Liver (tissue), 9 donors: Measurements from ENCODE around the gene LRP11. TPM values are rescaled to one million over a fixed set of nuclear protein-coding genes. Genes with fewer than 3 reads are reported as not detected.
A peak's percentile ranks its signal among the peaks of the same experiment; 100 is the strongest.

ENCODE experiments used
- DNase-seq: peaks from one replicate; pipeline ENCODE4 v3.0.0-alpha.2; 2017; ENCODE audit warnings: low spot score
- H3K27ac ChIP-seq, 2 donors: one replicate each; pipeline ENCODE4 v1.7.0; 2013; ENCODE audit warnings: inconsistent platforms in 2 of 2, low read length in 2 of 2, control low read depth in 1 of 2, low read depth in 1 of 2, mild to moderate bottlenecking in 1 of 2
- H3K27me3 ChIP-seq, 4 donors: one replicate each; pipeline versions ENCODE4 v1.6.1 to v1.7.0; 2013; ENCODE audit warnings: low read length in 3 of 4, inconsistent platforms in 1 of 4, mild to moderate bottlenecking in 1 of 4, moderate library complexity in 1 of 4; ENCODE audit not compliant: control insufficient read depth in 4 of 4, insufficient read depth in 4 of 4
- H3K36me3 ChIP-seq, 4 donors: one replicate each; pipeline versions ENCODE4 v1.6.1 to v1.7.0; 2013; ENCODE audit warnings: low read length in 3 of 4, mild to moderate bottlenecking in 3 of 4, low read depth in 1 of 4, moderate library complexity in 1 of 4; ENCODE audit not compliant: control insufficient read depth in 4 of 4, insufficient read depth in 3 of 4
- H3K4me1 ChIP-seq, 4 donors: one replicate each; pipeline versions ENCODE4 v1.6.1 to v1.7.0; 2013; ENCODE audit warnings: low read length in 3 of 4, mild to moderate bottlenecking in 3 of 4, moderate library complexity in 1 of 4; ENCODE audit not compliant: control insufficient read depth in 4 of 4, insufficient read depth in 4 of 4
- H3K4me3 ChIP-seq, 3 donors: one replicate each; pipeline versions ENCODE4 v1.6.1 to v1.7.0; 2013; ENCODE audit warnings: low read length in 3 of 3, control low read depth in 1 of 3, low read depth in 1 of 3, mild to moderate bottlenecking in 1 of 3
- H3K9ac ChIP-seq, 2 donors: one replicate each; pipeline ENCODE4 v1.7.0; 2013; ENCODE audit warnings: low read length in 2 of 2, mild to moderate bottlenecking in 2 of 2, moderate library complexity in 2 of 2, control low read depth in 1 of 2, low read depth in 1 of 2
- H3K9me3 ChIP-seq, 4 donors: one replicate each; pipeline versions ENCODE4 v1.6.1 to v1.7.0; 2013; ENCODE audit warnings: low read length in 3 of 4; ENCODE audit not compliant: control insufficient read depth in 4 of 4
- ATF3 ChIP-seq: IDR thresholded peaks from 2 replicates; pipeline ENCODE4 v1.6.1; 2016; ENCODE audit warnings: antibody characterized with exemption
- EGR1 ChIP-seq, 2 donors: IDR thresholded peaks; 2 replicates each; pipeline ENCODE4 v1.6.1; 2016 to 2018; ENCODE audit warnings: antibody characterized with exemption in 2 of 2, low read depth in 2 of 2
- FOXA1 ChIP-seq: IDR thresholded peaks from 2 replicates; pipeline ENCODE4 v1.6.1; 2016; ENCODE audit warnings: antibody characterized with exemption
- FOXA2 ChIP-seq: IDR thresholded peaks from 2 replicates; pipeline ENCODE4 v1.6.1; 2016; ENCODE audit warnings: antibody characterized with exemption
- GABPA ChIP-seq, 2 donors: IDR thresholded peaks in 1 of 2; conservative IDR thresholded peaks in 1 of 2; 2 replicates each; pipeline ENCODE4 v1.6.1; 2016; ENCODE audit warnings: antibody characterized with exemption in 2 of 2, mild to moderate bottlenecking in 1 of 2, moderate library complexity in 1 of 2
- HNF4A ChIP-seq, 2 donors: conservative IDR thresholded peaks; 2 replicates each; pipeline ENCODE4 v1.6.1; 2016; ENCODE audit warnings: antibody characterized with exemption in 2 of 2, mild to moderate bottlenecking in 2 of 2
- HNF4G ChIP-seq: IDR thresholded peaks from 2 replicates; pipeline ENCODE4 v1.6.1; 2016; ENCODE audit warnings: antibody characterized with exemption
- JUND ChIP-seq, 2 donors: IDR thresholded peaks; 2 replicates each; pipeline ENCODE4 v1.6.1; 2016; ENCODE audit warnings: antibody characterized with exemption in 2 of 2
- NR2F2 ChIP-seq: IDR thresholded peaks from 2 replicates; pipeline ENCODE4 v1.6.1; 2016; ENCODE audit warnings: antibody characterized with exemption
- RAD21 ChIP-seq, 2 donors: IDR thresholded peaks; 2 replicates each; pipeline ENCODE4 v1.6.1; 2016; ENCODE audit warnings: antibody characterized with exemption in 2 of 2, mild to moderate bottlenecking in 2 of 2
- RXRA ChIP-seq, 2 donors: IDR thresholded peaks; 2 replicates each; pipeline ENCODE4 v1.6.1; 2017 to 2018; ENCODE audit warnings: antibody characterized with exemption in 2 of 2, mild to moderate bottlenecking in 1 of 2
- SP1 ChIP-seq: IDR thresholded peaks from 2 replicates; pipeline ENCODE4 v1.6.1; 2018; ENCODE audit warnings: antibody characterized with exemption, mild to moderate bottlenecking
- TAF1 ChIP-seq: conservative IDR thresholded peaks from 2 replicates; pipeline ENCODE4 v1.6.1; 2016; ENCODE audit warnings: antibody characterized with exemption, mild to moderate bottlenecking
- YY1 ChIP-seq: IDR thresholded peaks from 2 replicates; pipeline ENCODE4 v1.6.1; 2016; ENCODE audit warnings: antibody characterized with exemption, mild to moderate bottlenecking
- ZBTB33 ChIP-seq: IDR thresholded peaks from 2 replicates; pipeline ENCODE4 v1.6.1; 2016; ENCODE audit warnings: antibody characterized with exemption
- WGBS: extraction: QIAGEN DNeasy Blood & Tissue Kit; methylation state at CpG from one replicate; pipeline ENCODE4 v1.1.7; 2013; 5-methylcytosine and 5-hydroxymethylcytosine counted together
- polyA plus RNA-seq, 2 donors: library from polyadenylated mRNA; stranded (reverse) in 1 of 2; unstranded in 1 of 2; fragments of 200-250 nt in 1 of 2; fragments of >200 nt in 1 of 2; fragmentation: Nextera tagmentation in 1 of 2; extraction: Ambion mirVana in 1 of 2; gene quantifications; one replicate each; pipeline versions ENCODE4 v1.2.1 to v1.2.3, GENCODE V29; 2013 to 2015
- total RNA-seq, 2 donors: library from RNA; depleted of rRNA; stranded (reverse); fragments of >200 nt; gene quantifications; one replicate each; pipeline ENCODE4 v1.2.3, GENCODE V29; 2014
- TF ChIP-seq, protein P1 (sequence below): fragments of 150-350 bp; IDR thresholded peaks from 2 replicates; pipeline ENCODE4 v1.5.1; 2017; ENCODE audit warnings: improper control_type of control experiment, low read depth, low read length; ENCODE audit not compliant: missing input control
- TF ChIP-seq, protein P2 (sequence below): IDR thresholded peaks from 2 replicates; pipeline ENCODE4 v1.6.1; 2016; ENCODE audit warnings: antibody characterized with exemption, mild to moderate bottlenecking
- TF ChIP-seq, protein P3 (sequence below): IDR thresholded peaks from 2 replicates; pipeline ENCODE4 v1.6.1; 2016; ENCODE audit warnings: antibody characterized with exemption
- donor health status: healthy.
- donor health status: healthy.
- donor health status: healthy.
- donor health status: healthy.
- donor health status: healthy.

The LRP11 gene
- total and polyA plus RNA-seq, 4 donors, result 3.4 to 13.3 (median 6.0) TPM

GRCh38 chr6:149897855-149898744 is 33.9 kb upstream of the LRP11 start, which contains the start of gene RAET1E:
Gene RAET1E, minus strand, starts transcription at chr6:149898113. Its CDS starts 7,212 bp downstream, at chr6:149890901.
- Histone ChIP-seq H3K9me3 (no peaks in the 10 kb centered on the region), H3K27me3 (no peaks in the 10 kb centered on the region), H3K4me3 (peak within 1 kb of the TSS in 2 of 3 donors; percentile 32 to 55), H3K9ac (peak within 1 kb of the TSS in 1 of 2 donors; percentile 5), H3K27ac (peak within 1 kb of the TSS; percentile 46 to 83), H3K36me3 (no peaks in the 10 kb centered on the region), H3K4me1 (peaks cover 3 to 11% (median 7%) of the 10 kb centered on the region in 4 donors)
- WGBS, result 78% methylated on average over 17 of the region's 17 CpGs
- TF ChIP-seq, protein P1, sequence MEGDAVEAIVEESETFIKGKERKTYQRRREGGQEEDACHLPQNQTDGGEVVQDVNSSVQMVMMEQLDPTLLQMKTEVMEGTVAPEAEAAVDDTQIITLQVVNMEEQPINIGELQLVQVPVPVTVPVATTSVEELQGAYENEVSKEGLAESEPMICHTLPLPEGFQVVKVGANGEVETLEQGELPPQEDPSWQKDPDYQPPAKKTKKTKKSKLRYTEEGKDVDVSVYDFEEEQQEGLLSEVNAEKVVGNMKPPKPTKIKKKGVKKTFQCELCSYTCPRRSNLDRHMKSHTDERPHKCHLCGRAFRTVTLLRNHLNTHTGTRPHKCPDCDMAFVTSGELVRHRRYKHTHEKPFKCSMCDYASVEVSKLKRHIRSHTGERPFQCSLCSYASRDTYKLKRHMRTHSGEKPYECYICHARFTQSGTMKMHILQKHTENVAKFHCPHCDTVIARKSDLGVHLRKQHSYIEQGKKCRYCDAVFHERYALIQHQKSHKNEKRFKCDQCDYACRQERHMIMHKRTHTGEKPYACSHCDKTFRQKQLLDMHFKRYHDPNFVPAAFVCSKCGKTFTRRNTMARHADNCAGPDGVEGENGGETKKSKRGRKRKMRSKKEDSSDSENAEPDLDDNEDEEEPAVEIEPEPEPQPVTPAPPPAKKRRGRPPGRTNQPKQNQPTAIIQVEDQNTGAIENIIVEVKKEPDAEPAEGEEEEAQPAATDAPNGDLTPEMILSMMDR, result no peak
- TF ChIP-seq RAD21 (IDR thresholded peaks at IDR 0.05) (no peak), GABPA (IDR thresholded peaks at IDR 0.05 in 1 of 2, conservative IDR thresholded peaks at IDR 0.05 in 1 of 2) (no peak), RXRA (IDR thresholded peaks at IDR 0.05) (no peak), HNF4G (no peak), ATF3 (no peak)
- no peak for DNase-seq

DNA sequence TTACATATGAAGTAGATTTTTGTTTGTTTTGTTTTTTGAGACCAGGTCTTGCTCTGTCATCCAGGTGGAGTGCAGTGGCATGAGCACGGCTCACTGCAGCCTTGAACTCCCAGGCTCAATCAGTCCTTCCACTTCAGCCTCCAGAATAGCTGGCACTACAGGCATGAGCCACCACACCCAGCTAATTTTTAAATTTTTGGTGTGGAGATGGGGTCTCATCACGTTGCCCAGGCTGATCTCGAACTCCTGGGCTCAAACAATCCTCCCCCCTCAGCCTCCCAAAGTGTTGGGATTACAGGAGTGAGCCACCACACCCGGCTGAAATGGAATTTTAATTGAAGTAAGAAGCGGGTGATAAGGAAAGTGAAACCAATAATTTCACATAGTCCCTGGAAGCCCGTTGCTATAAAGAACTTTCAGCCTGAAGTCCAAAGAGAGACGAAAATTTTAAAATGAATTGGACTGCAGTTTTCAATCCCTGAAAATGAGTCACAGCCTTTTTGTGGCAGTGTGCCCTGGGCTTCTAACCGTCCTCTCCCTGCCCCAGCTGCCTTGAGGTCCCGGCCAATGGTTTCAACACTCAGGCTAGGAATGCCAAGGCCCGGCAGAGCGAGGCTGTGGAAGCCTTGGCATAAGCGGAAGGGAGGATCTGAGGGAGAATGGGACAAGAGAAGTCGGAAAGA is 33.0 kb upstream of the LRP11 start:
- DNase-seq, result no peak
- Histone ChIP-seq H3K27me3 (no peaks in the 10 kb centered on the region), H3K36me3 (no peaks in the 10 kb centered on the region), H3K9me3 (no peaks in the 10 kb centered on the region), H3K27ac (peak overlapping the region; percentile 46 to 83), H3K4me3 (peak overlapping the region in 2 of 3 donors; percentile 32 to 55), H3K9ac (peak overlapping the region in 1 of 2 donors; percentile 5), H3K4me1 (peaks cover 3 to 11% (median 7%) of the 10 kb centered on the region in 4 donors)
- TF ChIP-seq GABPA (IDR thresholded peaks at IDR 0.05 in 1 of 2, conservative IDR thresholded peaks at IDR 0.05 in 1 of 2), result no peak
- TF ChIP-seq, protein P2, sequence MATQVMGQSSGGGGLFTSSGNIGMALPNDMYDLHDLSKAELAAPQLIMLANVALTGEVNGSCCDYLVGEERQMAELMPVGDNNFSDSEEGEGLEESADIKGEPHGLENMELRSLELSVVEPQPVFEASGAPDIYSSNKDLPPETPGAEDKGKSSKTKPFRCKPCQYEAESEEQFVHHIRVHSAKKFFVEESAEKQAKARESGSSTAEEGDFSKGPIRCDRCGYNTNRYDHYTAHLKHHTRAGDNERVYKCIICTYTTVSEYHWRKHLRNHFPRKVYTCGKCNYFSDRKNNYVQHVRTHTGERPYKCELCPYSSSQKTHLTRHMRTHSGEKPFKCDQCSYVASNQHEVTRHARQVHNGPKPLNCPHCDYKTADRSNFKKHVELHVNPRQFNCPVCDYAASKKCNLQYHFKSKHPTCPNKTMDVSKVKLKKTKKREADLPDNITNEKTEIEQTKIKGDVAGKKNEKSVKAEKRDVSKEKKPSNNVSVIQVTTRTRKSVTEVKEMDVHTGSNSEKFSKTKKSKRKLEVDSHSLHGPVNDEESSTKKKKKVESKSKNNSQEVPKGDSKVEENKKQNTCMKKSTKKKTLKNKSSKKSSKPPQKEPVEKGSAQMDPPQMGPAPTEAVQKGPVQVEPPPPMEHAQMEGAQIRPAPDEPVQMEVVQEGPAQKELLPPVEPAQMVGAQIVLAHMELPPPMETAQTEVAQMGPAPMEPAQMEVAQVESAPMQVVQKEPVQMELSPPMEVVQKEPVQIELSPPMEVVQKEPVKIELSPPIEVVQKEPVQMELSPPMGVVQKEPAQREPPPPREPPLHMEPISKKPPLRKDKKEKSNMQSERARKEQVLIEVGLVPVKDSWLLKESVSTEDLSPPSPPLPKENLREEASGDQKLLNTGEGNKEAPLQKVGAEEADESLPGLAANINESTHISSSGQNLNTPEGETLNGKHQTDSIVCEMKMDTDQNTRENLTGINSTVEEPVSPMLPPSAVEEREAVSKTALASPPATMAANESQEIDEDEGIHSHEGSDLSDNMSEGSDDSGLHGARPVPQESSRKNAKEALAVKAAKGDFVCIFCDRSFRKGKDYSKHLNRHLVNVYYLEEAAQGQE, result no peak
- peak; percentile 18 to 36 for TF ChIP-seq RXRA (IDR thresholded peaks at IDR 0.05)
- no peak for TF ChIP-seq ZBTB33
- TF ChIP-seq TAF1, result no peak
- no peak for TF ChIP-seq HNF4G
- no peak for TF ChIP-seq NR2F2
- TF ChIP-seq FOXA2, result no peak
- TF ChIP-seq EGR1 (IDR thresholded peaks at IDR 0.05; ENCODE audit: low read depth in 2 of 2), result no peak
- TF ChIP-seq FOXA1, result no peak
- TF ChIP-seq JUND (IDR thresholded peaks at IDR 0.05), result peak; percentile 82 to 93
- peak; percentile 50 for TF ChIP-seq SP1
- TF ChIP-seq RAD21 (IDR thresholded peaks at IDR 0.05), result peak; percentile 19 to 46
- TF ChIP-seq, protein P1, result no peak
- no peak for TF ChIP-seq YY1
- TF ChIP-seq ATF3, result no peak
- TF ChIP-seq, protein P3, sequence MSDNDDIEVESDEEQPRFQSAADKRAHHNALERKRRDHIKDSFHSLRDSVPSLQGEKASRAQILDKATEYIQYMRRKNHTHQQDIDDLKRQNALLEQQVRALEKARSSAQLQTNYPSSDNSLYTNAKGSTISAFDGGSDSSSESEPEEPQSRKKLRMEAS, result no peak
- TF ChIP-seq HNF4A (conservative IDR thresholded peaks at IDR 0.05), result peak; percentile 56 to 68
- 20% methylated on average over 13 of the region's 13 CpGs for WGBS
